Ovary (tissue), 3 donors: ENCODE data around the gene ATP6V1F.

Experiments
- CTCF ChIP-seq, 3 donors: fragments of 450-650 bp in 2 of 3; fragments of 200-600 bp in 1 of 3; IDR thresholded peaks; one replicate each; pipeline versions ENCODE4 v1.5.1 to v1.8.0; 2016 to 2022; ENCODE audit warnings: antibody characterized with exemption in 3 of 3, mild to moderate bottlenecking in 1 of 3
- POLR2A ChIP-seq: fragments of 450-650 bp; IDR thresholded peaks from one replicate; pipeline ENCODE4 v1.6.1; 2017; ENCODE audit warnings: antibody characterized with exemption, mild to moderate bottlenecking, moderate library complexity
- donor health status: DM: no; HTN: no; CAD: no.

- TF ChIP-seq CTCF (IDR thresholded peaks at IDR 0.05) (no peak), POLR2A (no peak)
Measured at GRCh38 chr7:128879461-128879938, 16.8 kb downstream of the ATP6V1F start.
